ENCODE data around the gene GNG7.

Gene GNG7

DNA sequence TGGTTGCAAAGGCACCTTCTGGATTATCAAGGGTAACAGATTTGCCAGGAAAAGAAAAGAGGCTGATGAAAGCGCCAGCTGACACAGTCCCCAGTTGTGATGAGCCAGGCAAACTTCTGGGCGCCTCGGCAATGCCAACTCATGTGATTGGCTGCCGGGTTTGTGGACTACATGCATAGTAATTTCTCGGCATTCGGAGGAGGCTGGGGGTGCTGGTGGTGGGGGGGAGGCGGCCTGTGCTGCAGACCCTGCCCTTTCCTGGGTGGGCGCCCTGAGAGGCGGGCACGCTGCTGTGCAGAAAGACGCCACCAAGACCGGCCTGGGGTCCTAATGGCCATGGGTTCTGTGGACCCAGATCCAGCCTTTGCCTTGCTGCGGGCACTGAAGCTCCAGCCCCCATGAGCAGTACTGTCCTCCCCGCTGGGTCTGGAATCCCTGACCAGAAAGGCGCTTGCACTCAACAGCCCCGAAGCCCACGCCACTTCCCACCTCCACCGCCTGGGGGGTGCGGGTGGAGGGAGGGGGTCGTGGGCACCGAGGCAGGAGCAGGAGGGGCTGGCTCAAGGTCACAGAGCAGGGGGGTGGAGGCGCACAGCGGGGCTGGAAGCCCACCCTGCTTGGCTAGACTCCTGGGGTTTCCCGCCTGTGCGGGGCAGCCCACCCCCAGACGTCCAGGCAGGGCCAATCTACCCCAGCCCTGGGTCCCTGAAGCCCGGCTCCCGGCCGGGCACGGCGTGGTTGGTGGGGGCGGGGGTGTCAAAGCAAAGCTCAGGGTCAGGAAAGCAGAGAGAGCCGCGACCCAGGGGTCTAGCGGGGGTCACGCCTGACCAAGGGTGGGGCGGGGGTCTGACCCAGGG lies 17.7 kb upstream of the GNG7 start:
- Histone ChIP-seq H3K4me3 (ENCODE audit: severe bottlenecking) (no peak overlapping the region), H3K27ac (ENCODE audit: poor library complexity, severe bottlenecking) (no peak overlapping the region)
- TF ChIP-seq, protein P1, sequence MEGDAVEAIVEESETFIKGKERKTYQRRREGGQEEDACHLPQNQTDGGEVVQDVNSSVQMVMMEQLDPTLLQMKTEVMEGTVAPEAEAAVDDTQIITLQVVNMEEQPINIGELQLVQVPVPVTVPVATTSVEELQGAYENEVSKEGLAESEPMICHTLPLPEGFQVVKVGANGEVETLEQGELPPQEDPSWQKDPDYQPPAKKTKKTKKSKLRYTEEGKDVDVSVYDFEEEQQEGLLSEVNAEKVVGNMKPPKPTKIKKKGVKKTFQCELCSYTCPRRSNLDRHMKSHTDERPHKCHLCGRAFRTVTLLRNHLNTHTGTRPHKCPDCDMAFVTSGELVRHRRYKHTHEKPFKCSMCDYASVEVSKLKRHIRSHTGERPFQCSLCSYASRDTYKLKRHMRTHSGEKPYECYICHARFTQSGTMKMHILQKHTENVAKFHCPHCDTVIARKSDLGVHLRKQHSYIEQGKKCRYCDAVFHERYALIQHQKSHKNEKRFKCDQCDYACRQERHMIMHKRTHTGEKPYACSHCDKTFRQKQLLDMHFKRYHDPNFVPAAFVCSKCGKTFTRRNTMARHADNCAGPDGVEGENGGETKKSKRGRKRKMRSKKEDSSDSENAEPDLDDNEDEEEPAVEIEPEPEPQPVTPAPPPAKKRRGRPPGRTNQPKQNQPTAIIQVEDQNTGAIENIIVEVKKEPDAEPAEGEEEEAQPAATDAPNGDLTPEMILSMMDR (IDR thresholded peaks at IDR 0.05; ENCODE audit: poor library complexity, severe bottlenecking), result no peak

DNA sequence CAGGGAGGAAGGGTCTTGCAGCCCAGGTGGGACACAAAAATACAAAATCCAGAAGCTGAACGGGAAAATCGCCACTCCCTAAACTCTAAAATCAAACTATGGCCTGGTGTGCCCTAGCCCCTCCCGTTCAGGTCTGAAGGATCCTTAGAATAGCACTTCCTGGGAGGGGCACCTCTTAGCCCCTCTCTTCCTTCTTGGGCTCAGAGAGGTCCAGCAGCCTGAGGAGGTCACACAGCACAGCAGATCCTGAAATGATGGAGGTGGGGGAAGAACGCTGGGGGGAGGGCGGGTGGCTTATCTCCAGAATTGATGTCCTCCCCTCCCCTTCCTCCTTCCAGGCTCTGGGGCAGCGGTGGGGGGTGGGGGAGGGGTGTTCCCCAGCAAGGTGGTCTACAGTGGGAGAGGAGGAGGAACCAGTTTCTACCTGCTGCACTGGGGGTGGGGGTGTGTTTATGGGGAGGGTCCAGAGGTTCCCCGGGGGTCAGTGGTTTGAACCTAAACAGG lies 16.8 kb upstream of the GNG7 start:
- H3K4me1 ChIP-seq (ENCODE audit: insufficient read depth, poor library complexity, severe bottlenecking), result no peaks in the 10 kb centered on the region
- H3K27ac ChIP-seq (ENCODE audit: poor library complexity, severe bottlenecking), result no peak overlapping the region
- no peaks in the 10 kb centered on the region for H3K36me3 ChIP-seq (ENCODE audit: low read depth)
- peaks cover 22% of the 10 kb centered on the region for H3K27me3 ChIP-seq (ENCODE audit: insufficient read depth, poor library complexity, severe bottlenecking)
- TF ChIP-seq, protein P1 (IDR thresholded peaks at IDR 0.05; ENCODE audit: poor library complexity, severe bottlenecking), result no peak
- H3K9me3 ChIP-seq (ENCODE audit: severe bottlenecking), result peaks cover 4% of the 10 kb centered on the region
- no peak overlapping the region for H3K4me3 ChIP-seq (ENCODE audit: severe bottlenecking)
- ATAC-seq (ENCODE audit: low read depth) (no peak), DNase-seq (ENCODE audit: low spot score) (no peak)

More for the DNA sequence above, 17.7 kb upstream of the GNG7 start:
- Histone ChIP-seq H3K27me3 (ENCODE audit: insufficient read depth, poor library complexity, severe bottlenecking) (peaks cover 22% of the 10 kb centered on the region), H3K9me3 (ENCODE audit: severe bottlenecking) (peaks cover 4% of the 10 kb centered on the region), H3K4me1 (ENCODE audit: insufficient read depth, poor library complexity, severe bottlenecking) (no peaks in the 10 kb centered on the region), H3K36me3 (ENCODE audit: low read depth) (no peaks in the 10 kb centered on the region)
- peak; percentile 37; the same call in 2 of the 3 replicates for ATAC-seq (ENCODE audit: low read depth)
- DNase-seq (ENCODE audit: low spot score), result no peak

DNA sequence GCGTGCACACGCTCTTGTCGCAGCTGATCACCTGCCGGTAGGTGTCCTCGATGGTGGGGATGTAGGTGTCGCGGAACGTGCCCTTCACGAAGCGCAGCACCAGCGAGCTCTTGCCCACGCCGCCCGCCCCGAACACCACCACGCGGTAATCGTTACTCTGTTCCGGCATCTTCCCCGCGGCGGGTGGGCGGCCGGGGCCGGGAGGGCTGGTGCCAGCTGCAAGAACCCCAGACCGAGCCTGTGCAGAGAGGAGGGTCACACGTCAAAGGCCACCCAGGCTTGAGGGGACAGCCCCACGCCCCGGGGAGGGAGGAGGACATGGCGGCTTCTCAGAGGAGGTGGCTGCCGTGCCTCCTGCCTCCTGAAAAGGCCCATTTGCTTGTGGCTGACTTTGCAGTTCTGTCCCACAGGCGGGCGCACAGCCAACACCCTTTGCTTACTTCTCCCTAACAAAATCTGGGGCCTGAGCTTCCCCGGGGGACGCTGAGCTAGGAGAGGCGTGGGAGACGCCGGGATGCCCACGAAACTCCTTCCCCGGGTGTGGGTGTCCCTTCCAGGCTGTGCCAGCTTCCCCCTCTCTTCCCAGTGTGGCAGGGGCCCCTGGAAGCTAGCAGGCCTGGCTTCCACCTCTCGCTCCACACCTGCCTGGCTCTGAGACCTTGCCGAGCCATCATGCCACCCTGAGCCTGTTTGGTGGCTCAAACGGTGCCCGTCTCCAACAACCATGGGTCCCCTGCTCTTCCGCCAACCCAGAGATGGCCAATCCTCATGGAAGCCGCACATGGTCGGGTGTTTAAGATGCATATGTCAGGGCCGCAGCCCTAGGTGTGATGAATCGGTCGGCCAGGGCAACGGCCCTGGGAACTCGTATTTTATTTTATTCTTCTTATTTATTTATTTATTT lies 15.4 kb upstream of the GNG7 start:
- H3K27me3 ChIP-seq (ENCODE audit: insufficient read depth, poor library complexity, severe bottlenecking), result peaks cover 22% of the 10 kb centered on the region
- ATAC-seq (ENCODE audit: low read depth) (no peak), DNase-seq (ENCODE audit: low spot score) (no peak)
- peaks cover 4% of the 10 kb centered on the region for H3K9me3 ChIP-seq (ENCODE audit: severe bottlenecking)
- no peak overlapping the region for H3K27ac ChIP-seq (ENCODE audit: poor library complexity, severe bottlenecking)
- no peak overlapping the region for H3K4me3 ChIP-seq (ENCODE audit: severe bottlenecking)
- TF ChIP-seq, protein P1 (IDR thresholded peaks at IDR 0.05; ENCODE audit: poor library complexity, severe bottlenecking), result no peak
- no peaks in the 10 kb centered on the region for H3K36me3 ChIP-seq (ENCODE audit: low read depth)
- H3K4me1 ChIP-seq (ENCODE audit: insufficient read depth, poor library complexity, severe bottlenecking), result no peaks in the 10 kb centered on the region

DNA sequence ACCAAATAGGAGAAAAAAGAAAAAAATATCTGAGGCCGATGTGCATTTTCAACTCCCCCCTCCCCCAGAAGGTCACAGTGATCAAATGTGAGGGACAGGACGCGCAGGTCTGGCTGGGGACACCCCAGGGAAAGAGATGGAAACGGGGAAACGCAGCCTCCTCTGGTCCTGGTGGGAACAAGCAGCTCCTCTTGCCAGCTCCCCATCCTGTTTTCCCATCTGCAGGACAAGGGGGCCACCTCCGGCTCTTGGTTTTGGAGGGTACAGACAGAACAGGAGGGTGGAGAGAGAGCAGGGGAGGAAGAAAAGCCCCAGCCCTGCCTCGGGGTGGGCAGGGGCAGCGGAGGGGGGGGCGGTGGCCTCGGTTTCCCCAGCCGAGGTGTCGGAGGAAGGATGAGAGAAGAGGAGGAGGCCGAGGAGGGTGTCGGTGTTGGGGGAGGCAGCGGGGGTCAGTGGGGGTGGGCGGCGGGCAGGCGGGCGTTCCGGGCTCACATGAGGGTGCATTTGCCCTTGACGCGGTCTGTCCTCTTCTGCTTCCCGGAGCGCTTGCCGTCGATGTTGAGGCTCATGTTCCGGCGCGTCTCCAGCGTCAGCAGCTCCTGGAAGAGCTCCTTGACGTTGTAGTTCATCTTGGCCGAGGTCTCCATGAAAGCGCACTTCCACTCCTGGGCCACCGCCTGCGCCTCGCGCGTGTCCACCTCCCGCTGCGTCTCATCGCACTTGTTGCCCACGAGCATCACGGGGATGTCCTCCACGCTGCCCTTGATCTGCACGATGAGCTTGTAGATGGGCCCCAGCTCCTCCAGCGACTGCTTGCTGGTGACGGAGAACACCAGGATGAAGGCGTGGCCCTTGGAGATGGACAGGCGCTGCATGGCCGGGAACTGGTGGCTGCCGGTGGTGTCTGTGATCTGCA lies 14.5 kb upstream of the GNG7 start:
- no peak overlapping the region for H3K4me3 ChIP-seq (ENCODE audit: severe bottlenecking)
- H3K9me3 ChIP-seq (ENCODE audit: severe bottlenecking), result peaks cover 4% of the 10 kb centered on the region
- TF ChIP-seq, protein P1 (IDR thresholded peaks at IDR 0.05; ENCODE audit: poor library complexity, severe bottlenecking), result no peak
- ATAC-seq (ENCODE audit: low read depth) (no peak), DNase-seq (ENCODE audit: low spot score) (no peak)
- no peaks in the 10 kb centered on the region for H3K36me3 ChIP-seq (ENCODE audit: low read depth)
- no peaks in the 10 kb centered on the region for H3K4me1 ChIP-seq (ENCODE audit: insufficient read depth, poor library complexity, severe bottlenecking)
- no peak overlapping the region for H3K27ac ChIP-seq (ENCODE audit: poor library complexity, severe bottlenecking)
- peaks cover 17% of the 10 kb centered on the region for H3K27me3 ChIP-seq (ENCODE audit: insufficient read depth, poor library complexity, severe bottlenecking)
